HG03432 (cell line): ENCODE measurements around the gene HERC2.

ENCODE experiments used
- ATAC-seq: cut with Tn5 transposase; IDR thresholded peaks from one replicate; pipeline ENCODE4 v1.9.1; 2021; ENCODE audit warnings: mild to moderate bottlenecking, moderate library complexity; ENCODE audit not compliant: unreplicated experiment

Gene HERC2

GRCh38 chr15:28075573-28075972 is 246.4 kb downstream of the HERC2 start:
- no peak for ATAC-seq

GRCh38 chr15:28068930-28069329 is 253.0 kb downstream of the HERC2 start:
- no peak for ATAC-seq

- ATAC-seq, result no peak
Observed at GRCh38 chr15:28066231-28066630, 255.7 kb downstream of the HERC2 start.
